HG03342 (cell line): ENCODE results near the gene GMPR2.
A peak's percentile ranks its signal among the peaks of the same experiment; 100 is the strongest.

Experiments
- ATAC-seq: cut with Tn5 transposase; IDR thresholded peaks from one replicate; pipeline ENCODE4 v1.9.1; 2021; ENCODE audit warnings: mild to moderate bottlenecking, moderate library complexity; ENCODE audit not compliant: unreplicated experiment

Gene GMPR2

DNA sequence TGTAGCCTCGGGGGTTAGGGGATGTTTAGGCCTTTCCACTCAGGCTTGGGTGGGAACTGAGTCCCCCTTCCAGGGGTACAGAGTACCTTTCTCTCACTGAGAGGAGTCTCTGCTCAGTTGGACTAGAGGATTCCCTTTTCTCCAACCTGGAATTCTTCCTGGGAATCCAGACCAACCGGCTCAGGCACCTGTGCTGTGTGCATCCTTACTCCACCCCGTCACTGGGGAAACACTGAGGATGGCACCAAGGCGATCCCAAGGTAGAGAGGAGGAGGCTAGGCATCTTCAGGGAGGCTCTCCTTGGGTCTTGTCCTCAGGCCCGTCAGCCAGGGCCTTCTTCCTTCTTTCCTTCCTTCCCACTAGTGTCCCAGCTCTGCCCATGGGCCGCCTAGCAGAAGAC lies 31.1 kb downstream of the GMPR2 start:
- no peak for ATAC-seq

DNA sequence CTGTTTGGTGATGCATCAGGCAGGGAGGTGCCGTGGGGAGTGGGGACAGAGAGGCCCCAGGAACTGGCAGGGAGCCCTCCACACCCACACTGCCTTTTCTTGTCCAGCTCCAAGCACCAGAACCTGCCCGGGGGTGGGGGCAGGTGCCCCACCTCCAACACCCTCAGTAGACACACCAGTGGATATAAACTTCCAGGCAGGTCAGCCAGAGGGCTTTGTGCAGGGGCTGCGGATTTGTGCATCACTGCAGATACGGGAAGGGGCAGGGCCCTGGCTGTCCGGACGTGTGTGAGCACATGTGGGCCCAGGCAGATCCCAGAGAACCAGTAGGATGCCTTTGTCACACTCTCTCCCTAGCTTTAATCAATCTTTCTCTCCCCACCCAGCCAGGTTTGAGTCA lies 31.6 kb downstream of the GMPR2 start:
- no peak for ATAC-seq

DNA sequence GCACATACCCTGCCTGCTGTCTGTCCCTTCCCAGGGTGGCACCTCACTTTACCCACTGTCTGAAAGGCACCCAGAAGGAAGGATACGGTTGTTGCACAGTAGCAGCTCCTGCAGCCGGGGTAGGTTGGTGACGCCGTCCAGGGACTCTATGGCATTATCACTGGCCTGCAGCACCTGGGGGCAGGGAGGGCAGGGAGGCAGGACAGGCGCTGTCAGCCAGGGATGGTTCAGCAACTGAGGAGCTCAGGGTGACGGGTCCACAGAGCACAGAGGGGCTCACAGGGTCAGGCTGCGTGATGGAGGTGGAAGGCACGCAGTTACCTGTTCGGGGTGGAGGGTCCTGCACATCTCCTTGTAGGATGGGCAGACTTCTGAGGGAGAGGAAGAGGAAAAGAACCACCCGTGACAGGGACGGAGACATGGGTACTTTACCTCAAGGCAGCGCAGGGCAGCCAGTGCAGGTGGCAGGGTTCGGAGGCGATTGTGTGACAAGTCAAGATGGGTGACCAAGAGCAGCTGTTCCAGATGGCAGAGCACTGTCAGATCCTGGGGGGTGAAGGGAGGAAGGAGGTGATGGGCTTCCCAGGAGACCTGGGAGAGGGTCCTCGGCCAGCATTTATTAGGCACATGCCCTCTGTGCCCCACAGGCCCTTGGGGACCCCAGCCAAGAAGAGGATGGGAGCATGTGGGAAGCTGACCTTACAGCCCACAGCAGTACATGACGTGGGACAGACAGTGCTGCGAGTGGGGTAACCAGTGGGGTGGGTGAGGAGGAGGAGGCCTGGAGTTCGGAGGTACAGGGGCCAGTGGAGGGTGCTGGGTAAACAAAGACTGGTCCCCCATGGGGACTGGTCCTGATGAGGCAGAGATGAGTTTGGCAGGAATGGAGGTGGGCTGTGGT lies 33.9 kb downstream of the GMPR2 start:
- ATAC-seq: no peak

DNA sequence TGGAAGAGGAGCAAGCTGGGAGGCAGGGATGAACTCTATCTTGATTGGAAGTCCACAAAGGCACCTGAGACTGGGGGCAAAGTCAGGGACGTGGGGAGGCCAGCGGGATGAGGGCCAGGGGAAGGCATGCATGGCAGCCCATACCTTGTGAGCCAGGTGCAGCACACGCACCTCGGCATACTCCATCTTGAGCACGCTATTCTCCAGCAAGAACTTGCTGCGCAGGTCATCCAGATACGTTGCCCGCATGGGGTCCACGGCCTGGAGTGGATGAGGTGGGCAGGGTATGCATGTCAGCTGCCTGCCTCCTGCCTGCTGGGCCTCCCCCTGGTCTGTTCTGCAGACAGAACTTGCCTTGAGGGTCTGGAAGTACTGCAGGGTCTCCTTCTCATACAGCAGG lies 34.8 kb downstream of the GMPR2 start:
- no peak for ATAC-seq

DNA sequence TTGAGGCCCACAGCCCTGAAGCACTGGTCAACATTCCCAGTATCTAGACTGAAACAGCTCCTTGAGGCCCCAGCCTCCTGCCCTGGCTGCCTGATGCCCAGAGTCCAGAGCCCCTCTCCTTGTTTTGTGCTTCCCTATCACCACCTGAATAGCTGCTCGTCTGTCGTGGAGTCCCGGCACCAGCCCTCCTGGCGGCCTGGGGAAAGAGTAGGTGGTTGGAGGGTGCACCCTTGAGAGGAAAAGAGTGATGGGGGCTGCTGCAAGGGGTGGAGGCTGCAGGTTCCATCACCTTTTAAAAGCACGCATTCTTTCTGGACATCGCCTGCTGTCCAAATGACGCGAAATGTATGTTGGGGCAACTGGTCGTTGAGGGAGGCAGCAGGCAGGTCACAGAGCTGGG lies 35.5 kb downstream of the GMPR2 start:
- ATAC-seq: no peak

DNA sequence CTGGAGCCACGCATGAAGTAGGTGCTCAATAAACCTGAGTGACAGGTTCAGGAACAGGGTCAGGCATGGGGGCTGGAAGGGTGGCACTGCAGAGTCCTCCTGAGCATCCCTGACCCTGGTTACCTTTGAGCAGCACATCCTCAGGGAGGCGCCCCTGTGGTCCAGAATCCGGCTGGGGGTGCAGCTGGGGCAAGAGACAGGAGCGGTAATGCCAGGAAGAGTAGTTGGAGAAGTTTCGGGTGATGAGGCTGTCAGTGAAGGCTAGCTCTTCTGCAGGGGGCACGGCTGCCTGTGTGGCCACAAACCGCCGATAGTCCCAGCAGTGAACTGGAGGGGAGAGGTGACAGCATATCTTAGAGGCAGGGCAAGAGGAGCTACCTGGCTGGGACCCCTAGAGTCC lies 36.6 kb downstream of the GMPR2 start:
- ATAC-seq: no peak

DNA sequence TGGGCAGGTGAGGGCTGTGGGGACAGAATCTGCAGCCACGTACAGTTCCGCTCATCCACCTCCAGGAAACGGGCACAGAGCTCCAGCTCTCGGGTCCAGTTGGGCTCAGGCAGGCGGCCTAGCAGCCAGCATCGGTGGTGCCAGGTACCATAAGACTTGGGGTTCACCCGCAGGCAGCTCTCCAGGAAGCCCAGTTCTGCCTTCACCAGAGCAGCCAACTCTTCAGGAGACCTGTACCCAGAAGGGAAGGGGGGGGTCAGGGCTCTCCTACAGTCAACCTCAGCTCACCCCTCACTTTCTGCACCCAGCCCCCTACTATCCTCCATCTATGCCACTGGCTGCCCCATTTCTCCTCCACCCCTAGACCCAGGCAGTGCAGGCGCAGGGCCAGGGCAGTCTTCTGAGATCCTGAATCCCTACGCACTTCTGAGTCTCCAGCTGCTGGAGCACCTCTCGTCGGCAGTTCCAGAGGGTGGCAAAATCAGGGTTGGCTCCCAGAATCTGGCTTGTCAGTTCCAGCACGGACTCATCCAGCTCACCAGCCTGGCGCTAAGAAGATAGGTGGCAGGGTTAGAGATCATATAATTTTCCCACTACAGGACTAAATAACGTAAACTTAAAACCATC lies 37.3 kb downstream of the GMPR2 start:
- ATAC-seq: no peak

DNA sequence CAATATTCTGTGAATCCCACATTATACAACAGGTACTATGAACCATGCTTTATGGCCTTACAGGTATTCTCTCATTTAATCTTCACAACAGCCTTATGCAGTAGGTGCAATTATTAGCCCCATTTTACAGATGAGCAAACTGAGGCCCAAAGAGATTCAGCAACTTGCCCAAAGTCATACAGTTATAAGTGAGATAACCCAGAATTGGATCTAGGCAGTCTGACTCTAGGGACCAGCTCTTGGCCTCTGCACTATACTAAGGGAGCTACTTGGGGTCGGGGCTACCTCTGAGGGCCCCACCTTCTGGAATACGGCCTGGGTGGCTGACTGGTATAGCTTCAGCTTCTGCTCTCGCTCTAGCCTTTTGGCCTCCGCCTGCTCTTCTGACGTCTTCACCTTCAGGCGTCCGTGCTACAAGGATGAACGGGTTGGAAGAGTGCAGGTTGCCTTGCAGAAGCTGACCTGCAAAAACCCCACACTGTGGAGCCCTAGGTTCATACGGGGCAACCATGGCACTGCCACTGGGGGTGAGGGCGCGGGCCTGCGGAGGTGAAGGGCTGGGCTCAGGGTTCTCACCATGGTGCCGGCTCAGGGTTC lies 37.9 kb downstream of the GMPR2 start:
- no peak for ATAC-seq

DNA sequence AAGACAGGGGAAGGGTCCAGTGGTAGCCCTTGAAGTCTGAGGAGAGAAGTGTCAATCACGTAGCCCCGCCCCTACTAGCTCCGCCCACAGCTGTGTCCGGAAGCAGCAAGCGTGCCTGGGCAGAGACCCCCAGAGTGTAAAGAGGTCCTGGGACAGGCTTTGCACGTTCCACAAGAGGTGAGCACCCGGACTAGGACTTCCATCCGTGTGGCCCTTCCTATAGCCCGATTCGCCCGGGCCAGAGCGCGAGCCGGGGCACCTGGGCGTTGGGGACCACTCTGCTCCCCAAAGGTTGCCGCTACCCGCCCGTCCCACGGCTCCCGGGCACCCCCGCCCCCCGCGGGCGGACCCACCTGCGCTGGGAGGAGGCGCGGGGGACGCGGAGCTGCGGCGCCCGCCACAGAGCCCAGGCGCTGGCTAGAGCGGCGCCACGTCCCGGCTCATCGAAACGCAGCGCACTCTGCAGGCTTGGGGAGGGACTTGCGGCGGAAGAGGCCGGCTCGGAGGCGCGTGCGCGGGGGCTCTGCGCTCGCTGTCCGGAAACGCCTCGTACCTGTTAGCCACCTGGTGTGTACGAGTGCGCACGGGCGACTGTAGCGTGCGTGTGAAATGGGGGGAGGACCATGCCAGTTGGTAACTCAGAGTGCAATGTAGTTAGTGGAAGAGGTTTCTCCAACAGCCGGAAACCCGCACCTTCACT lies 38.6 kb downstream of the GMPR2 start, which contains the start of gene RABGGTA:
RABGGTA (minus strand) TSS at position 464 of the 700 bp plus-strand sequence. CDS start 482 bp downstream, outside the sequence.
- peak; percentile 83 for ATAC-seq

DNA sequence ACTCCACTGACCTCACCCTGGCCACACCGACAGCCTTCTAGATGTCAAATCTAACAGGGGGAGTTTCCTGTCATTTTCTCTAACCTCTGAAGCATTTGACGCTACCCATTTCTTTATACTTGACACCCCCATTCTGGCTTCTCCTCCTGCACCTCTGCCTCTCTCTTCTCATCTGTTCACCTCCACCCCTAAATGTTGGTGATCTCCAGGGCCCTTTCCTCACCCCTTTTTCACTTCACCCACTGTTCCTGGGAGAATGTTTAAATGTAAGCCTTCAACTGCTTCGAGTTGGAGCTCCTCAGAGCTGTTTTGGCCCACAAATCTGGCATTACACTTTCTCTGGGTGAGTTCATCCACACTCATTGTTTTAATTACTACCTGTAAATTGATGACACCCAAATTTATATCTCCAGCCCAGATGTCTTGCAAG lies 39.1 kb downstream of the GMPR2 start:
- ATAC-seq: no peak

DNA sequence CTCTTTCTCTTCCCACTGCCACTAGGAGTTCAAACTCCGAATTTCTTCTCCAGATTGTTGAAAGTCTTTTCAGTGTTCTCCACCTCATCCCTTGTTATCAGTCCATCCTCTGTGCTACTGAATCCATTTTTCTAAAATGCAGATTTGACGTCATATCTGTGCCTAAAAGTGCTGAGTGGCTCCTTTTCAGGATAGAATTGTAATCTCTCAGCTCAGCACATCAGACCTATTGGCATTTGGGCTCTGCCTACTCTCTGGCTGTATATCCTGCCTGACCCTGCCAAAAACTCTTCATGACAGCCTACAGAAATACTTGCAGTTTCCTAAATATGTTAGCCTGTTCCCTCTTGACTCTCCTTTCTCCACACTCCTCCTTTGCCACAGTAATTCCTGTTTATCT lies 39.7 kb downstream of the GMPR2 start:
- no peak for ATAC-seq

DNA sequence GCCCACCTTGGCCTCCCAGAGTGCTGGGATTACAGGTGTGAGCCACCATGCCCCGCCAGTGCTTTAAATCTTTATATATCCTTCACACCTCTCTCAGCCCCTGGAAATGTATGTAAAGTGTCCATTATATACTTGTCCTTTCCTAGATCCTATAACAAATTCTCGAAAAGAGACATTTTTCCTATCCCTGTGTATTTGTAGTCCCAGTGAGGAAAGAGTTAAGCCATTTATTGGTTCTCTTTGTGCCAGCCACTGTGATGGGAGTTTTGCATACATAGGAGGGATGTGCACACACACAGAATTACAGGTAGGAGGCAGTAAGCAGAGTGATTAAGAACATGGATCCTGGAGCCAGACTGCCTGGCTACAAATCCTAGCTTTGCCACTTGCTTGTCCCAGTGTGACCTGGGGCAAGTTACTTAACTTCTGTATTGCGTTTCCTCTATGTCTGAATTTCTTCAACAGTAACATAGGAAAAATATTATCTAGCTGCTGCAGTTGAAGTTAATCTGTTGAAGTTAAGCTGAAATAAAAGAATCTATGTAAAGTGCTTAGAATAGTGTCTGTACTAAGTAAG lies 40.8 kb downstream of the GMPR2 start:
- ATAC-seq: no peak

DNA sequence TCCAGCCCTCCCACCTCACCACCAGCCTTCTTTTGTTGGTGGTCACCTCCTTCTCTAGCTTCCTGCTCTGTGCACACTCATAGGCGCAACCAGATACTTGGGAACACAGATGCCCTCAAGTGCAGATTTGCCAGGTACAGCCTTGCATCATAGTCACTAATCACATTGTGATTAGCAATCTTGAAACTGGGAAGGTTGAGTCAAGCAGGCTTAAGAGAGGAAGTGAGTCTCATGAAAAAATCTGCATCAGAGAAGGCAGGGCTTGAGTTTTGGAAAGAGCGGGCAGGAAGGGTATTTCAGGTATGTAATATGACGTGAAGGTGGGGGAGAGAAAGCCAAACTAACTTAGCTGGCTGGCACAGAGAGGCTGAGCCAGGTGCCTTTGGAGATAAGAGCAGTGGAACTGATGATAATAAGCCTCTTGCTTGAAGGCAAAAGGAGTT lies 41.4 kb downstream of the GMPR2 start:
- ATAC-seq: peak; percentile 41

DNA sequence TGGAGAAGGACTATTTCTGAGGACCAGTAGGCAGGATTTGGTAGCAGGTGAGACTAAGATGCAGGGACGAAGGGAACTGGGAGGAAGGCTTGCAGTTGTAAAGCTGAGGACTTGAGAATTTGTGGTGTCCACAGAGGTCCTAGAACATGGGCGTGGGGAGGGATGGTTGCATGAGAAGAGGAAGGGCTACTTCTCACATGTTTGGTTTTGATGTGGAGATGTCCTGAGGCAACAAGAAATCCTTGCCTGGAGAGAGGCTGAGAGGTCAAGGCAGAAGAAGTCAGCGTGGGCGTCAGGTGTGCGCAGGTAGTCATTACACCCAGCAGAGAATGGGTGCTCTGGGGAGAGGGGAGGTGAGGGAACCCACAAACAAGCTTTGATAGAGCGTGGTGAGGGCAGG lies 44.3 kb downstream of the GMPR2 start:
- no peak for ATAC-seq

DNA sequence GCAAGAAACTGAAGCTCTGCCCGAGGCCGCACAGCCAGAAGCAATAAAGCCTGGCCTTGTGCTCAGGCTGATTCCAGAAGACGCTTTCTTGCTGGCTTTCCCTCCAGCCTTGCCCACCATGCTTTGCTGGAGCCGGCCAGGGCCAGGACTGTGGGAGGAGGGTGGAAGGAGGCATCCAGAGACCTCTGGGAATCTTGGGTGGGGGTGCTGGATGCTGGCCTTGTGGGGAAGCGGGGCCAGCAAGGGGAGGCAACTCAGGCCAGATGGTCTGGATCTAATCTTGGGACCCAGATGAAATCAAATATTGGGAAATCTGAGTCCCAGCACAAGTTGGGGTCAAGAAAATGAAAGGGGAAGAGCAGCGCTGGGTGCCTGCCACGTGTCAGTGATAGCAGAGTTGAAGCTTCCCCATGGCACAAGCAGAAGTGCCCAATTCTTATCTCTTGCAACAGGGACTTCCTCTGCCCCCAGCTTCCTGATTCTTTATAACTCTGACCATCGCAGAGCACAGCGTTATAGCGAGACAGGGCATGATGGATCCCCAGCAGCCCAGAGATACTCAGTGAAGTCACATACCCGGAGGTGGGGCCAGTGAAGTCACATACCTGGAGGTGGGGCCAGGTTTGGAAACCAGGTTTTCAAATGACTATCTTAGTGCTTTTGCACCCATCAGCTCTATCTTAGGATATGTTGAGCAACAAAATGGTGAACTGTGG lies 45.0 kb downstream of the GMPR2 start:
- ATAC-seq: no peak

DNA sequence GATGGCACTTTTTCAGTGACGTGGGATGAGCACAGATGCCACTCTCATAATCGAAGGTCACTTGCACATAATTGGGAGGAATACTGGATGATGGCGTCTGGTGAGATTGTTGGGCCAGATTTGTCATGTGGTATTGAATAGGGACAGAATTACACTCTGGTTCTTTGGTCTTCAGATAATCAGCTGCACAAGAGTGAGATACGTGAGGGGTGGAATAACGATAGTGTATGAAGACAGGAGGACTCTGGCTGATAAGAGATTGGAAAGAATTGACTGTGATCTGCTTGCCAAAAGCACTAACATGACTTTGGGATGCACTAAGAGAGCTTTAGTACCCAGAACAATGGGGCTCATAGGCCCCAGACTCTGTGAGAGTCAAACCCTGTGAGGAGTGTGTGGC lies 45.7 kb downstream of the GMPR2 start:
- no peak for ATAC-seq

DNA sequence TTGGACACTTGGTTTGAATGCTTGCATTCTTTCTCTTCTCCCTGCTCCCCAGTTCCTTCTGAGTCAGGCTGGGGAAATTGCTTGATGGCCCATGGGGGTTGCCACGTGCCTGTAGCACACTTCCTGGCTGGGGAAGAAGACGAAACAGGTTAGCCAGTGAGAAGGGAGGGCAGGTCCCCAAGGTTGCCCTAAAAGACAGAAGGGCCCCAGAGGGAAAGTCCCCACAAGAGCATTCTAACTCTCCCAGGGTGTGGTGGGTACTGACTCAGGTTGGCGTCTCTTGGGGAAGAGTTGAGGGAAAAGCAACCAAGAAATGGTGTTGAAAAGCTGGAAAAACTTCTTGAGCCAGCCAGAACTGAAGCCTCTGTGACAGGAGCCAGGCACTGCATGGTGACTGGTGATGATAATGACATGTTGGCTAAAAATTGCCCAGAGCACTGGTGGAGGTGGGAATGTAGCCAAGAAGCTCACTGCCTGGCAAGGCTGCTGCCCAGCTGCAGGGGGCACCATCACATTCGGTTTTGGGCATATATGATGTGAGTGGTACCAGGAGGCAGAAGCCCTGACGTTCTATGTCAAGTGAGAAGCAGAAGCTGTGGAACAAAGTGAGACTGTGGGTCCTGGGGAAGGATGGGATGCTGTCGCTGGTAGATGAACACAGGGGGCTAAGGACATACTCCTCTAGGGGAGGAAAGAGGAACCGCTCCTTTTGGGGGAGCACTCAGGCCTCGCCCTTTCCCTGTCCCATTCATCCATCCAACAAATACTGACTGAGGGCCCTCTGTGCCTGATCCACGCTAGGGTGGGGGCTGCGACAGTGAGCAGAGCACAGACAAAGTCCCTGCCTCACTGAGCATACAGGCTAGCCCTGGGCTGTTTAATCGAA lies 46.8 kb downstream of the GMPR2 start:
- ATAC-seq: no peak

DNA sequence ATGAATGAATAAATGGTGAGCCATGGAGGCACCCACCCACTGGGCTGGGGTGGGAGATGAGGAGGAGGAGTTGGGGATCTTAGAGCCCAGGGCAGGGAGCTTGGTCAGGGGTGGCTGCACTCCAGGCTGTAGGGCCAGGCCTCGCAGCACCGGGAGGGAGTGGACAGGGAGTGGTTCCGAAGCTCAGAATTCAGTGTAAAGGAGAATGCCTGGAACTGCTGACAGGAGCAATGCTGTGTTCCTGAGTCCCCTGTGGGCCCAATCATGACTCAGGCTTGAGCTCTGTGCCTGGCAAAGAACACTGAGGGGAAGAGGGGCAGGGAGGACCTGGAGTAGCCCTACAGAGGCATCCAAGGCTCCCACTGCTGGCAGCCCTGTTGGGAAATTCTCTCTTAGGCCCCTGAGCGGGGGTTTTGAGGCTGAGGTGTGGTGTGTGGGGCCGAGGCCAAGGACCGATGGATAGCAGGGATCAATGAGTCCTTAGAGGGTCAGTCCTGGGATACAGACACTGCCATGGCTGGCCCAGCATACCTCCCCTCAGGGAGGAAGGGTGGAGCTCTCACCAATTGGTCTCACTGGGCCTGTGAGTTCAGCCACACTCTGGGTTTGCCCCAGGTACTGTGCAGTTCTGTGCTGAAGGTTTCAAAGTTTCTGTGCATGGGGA lies 48.2 kb downstream of the GMPR2 start:
- no peak for ATAC-seq

DNA sequence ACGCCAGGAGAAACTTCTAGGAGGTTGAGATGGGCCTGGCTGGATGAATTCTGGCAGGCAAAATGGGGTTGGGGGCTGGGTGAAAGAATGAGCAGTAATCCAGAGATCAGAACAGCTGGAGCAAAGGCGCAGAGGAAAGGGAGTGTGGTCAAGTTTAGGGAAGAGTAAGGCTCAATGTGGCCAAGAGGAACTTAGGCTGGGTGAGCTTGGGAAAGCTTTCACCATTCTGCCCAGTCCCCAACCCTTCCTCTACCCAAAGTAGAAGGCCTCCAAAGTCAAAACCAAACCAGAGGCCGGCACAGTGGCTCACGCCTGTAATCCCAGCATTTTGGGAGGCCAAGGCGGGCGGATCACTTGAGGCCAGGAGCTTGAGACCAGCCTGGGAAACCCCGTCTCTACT lies 48.9 kb downstream of the GMPR2 start:
- no peak for ATAC-seq
